ENCODE measurements around the gene CCNY.

CCNY gene

GRCh38 chr10:35409094-35409582, 72.8 kb downstream of the CCNY start:
- no peaks in the 10 kb centered on the region for H3K9me3 ChIP-seq (ENCODE audit: severe bottlenecking)
- H3K27ac ChIP-seq = no peak overlapping the region
- H3K27me3 ChIP-seq (ENCODE audit: insufficient read depth, low read depth, severe bottlenecking) = no peaks in the 10 kb centered on the region
- H3K36me3 ChIP-seq = no peaks in the 10 kb centered on the region
- DNase-seq = no peak
- TF ChIP-seq, protein P1, sequence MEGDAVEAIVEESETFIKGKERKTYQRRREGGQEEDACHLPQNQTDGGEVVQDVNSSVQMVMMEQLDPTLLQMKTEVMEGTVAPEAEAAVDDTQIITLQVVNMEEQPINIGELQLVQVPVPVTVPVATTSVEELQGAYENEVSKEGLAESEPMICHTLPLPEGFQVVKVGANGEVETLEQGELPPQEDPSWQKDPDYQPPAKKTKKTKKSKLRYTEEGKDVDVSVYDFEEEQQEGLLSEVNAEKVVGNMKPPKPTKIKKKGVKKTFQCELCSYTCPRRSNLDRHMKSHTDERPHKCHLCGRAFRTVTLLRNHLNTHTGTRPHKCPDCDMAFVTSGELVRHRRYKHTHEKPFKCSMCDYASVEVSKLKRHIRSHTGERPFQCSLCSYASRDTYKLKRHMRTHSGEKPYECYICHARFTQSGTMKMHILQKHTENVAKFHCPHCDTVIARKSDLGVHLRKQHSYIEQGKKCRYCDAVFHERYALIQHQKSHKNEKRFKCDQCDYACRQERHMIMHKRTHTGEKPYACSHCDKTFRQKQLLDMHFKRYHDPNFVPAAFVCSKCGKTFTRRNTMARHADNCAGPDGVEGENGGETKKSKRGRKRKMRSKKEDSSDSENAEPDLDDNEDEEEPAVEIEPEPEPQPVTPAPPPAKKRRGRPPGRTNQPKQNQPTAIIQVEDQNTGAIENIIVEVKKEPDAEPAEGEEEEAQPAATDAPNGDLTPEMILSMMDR (IDR thresholded peaks at IDR 0.05; ENCODE audit: low read depth, low read length) = no peak
- H3K4me3 ChIP-seq (ENCODE audit: low read depth, low read length) = no peak overlapping the region

DNA sequence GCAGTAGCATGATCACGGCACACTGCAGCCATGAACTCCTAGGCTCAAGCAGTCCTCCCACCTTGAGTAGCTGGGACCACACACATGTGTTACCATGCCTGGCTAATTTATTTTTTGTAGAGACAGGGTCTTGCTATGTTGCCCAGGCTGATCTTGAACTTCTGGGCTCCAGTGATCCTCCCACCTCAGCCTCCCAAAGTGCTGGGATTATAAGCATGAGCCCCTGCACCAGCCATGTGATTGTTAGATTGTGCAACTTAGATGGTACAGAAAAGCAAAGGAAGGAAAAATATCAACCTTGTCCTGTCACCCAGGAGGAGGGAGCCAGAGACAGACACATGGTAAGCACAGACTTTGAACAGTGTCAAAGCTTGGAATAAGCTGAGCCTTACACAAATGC, 73.5 kb downstream of the CCNY start:
- DNase-seq = no peak
- TF ChIP-seq, protein P1 (IDR thresholded peaks at IDR 0.05; ENCODE audit: low read depth, low read length) = no peak
- Histone ChIP-seq H3K27me3 (ENCODE audit: insufficient read depth, low read depth, severe bottlenecking) (no peaks in the 10 kb centered on the region), H3K36me3 (no peaks in the 10 kb centered on the region), H3K9me3 (ENCODE audit: severe bottlenecking) (no peaks in the 10 kb centered on the region), H3K4me3 (ENCODE audit: low read depth, low read length) (no peak overlapping the region), H3K27ac (no peak overlapping the region)

DNA sequence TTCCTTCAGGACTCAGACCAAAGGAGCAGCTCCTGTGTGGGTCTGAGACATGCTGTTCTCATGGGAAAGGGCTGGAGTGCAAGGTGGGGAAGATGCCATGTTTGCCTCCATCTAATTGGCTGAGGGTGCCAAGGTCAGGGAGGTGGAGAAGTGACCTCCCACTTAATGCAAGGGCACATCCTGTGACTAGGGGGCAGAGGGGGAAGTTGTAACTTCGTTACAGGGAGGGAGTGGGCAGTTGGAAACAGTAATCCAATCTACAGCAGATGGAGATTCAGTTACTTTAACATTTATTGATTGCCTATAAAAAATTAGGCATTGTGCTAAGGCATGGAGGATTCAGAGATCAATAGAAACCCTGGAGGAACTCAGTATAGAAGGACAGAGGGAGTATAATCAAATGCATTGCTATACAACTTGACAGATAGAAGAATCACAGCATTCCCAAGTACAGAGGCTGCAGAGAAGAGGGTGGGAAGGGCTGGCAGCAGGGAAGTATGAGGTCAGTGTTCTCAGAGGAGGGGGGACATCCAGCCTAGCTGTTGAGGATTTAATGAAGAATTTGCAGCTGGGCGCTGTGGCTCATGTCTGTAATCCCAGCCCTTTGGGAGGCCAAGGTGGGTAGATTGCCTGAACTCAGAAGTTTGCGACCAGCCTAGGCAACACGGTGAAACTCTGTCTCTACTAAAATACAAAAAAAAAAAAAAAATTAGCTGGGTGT, 75.9 kb downstream of the CCNY start:
- Histone ChIP-seq H3K36me3 (no peaks in the 10 kb centered on the region), H3K4me3 (ENCODE audit: low read depth, low read length) (no peak overlapping the region), H3K27ac (no peak overlapping the region), H3K9me3 (ENCODE audit: severe bottlenecking) (no peaks in the 10 kb centered on the region), H3K27me3 (ENCODE audit: insufficient read depth, low read depth, severe bottlenecking) (no peaks in the 10 kb centered on the region)
- TF ChIP-seq, protein P1 (IDR thresholded peaks at IDR 0.05; ENCODE audit: low read depth, low read length) = no peak
- DNase-seq = no peak

DNA sequence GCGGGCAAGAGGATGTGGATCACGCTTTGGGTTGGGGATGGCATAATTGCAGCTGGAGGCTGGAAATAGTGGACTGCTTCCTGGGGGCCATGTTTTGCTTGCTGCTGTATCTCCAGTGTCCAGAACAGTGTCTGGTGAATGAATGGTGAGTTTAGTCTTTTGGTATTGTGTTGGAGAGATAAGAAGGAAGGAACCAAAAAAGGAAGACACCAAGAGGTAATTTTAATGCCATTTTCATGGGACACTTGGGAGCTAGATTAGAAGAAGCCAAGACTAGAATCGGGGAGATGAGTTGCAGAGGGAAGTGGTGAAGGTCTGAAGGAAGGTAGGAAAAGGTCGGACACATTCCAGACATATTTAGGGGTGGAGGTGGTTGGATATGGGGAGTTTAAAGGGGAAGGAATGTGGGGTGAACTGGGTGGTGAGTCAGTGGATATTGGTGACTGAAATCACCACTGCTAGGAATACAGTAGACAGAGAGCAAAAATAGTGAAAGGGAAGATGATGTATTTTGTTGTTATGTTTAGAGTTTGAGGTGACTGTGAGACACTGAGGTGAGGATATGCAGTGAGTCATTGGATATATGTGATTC, 76.7 kb downstream of the CCNY start:
- Histone ChIP-seq H3K4me3 (ENCODE audit: low read depth, low read length) (no peak overlapping the region), H3K27ac (no peak overlapping the region), H3K9me3 (ENCODE audit: severe bottlenecking) (no peaks in the 10 kb centered on the region), H3K36me3 (no peaks in the 10 kb centered on the region), H3K27me3 (ENCODE audit: insufficient read depth, low read depth, severe bottlenecking) (no peaks in the 10 kb centered on the region)
- TF ChIP-seq, protein P1 (IDR thresholded peaks at IDR 0.05; ENCODE audit: low read depth, low read length) = no peak
- DNase-seq = no peak

DNA sequence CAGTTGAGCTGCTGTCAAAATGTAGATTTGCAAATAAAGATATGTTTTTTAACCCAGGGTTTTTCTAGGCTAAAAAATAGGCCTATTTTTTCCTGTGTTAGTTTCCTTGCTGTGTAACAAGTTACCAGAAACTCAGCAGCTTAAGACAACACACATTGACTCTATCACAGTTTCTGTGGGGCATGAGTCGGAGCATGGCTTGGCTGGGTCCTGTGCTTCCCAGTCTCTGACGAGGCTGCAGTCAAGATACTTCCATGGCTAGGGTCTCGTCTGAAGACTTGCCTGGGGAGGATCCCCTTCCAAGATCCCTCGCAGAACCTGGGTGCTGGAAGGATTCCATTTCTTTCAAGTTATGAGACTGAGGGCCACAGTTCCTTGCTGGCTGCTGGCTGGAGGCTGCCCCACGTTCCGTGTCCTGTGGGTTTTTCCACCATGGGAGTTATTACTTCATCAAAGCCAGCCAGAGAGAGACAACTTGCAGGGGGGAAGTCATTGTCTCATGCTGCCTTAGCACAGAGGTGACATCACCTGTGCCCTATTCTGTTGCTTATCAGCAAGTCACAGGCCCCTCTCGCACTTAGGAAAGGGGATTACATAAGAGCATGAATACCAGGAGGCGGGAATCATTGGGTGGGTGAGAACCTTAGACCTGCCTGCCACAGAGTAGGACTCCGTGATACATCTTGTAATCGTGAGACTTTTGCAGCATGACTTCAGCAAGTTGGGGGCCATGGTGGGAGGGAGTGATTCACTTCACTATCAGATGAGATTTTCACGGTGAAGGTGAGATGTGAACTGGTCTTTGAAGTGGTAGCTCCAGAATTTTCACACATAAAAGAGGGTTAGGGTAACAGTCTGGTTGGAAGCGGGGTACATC, 77.9 kb downstream of the CCNY start:
- Histone ChIP-seq H3K27ac (no peak overlapping the region), H3K4me3 (ENCODE audit: low read depth, low read length) (no peak overlapping the region), H3K27me3 (ENCODE audit: insufficient read depth, low read depth, severe bottlenecking) (no peaks in the 10 kb centered on the region), H3K9me3 (ENCODE audit: severe bottlenecking) (no peaks in the 10 kb centered on the region), H3K36me3 (no peaks in the 10 kb centered on the region)
- no peak for DNase-seq
- TF ChIP-seq, protein P1 (IDR thresholded peaks at IDR 0.05; ENCODE audit: low read depth, low read length) = no peak
